HepG2 (cell line): Measurements from ENCODE around the gene DGKB. TPM values are rescaled to one million over a fixed set of nuclear protein-coding genes. Genes with fewer than 3 reads are reported as not detected.

ENCODE experiments used
- ATAC-seq: fragments of 200-7000 bp; cut with Tn5 transposase; 3 replicates; pipeline ENCODE4 v1.9.1; 2020; ENCODE audit warnings: mild to moderate bottlenecking, moderate library complexity
- BruUV-seq: library from RNA; stranded (reverse); fragments of 400-500 nt; replicated peaks from 2 replicates; lab custom pipeline; 2021; lab: Mats Ljungman, UMichigan
- CTCF ChIA-PET: fragments of 300-600 bp; formaldehyde crosslinking; extraction: SDS; loops from one replicate; lab custom pipeline; 2021; ENCODE audit warnings: low total read pairs, inconsistent platforms, low intra/inter-chr PET ratio; lab: Yijun Ruan, JAX
- POLR2A ChIA-PET: fragments of 350-600 bp; sonication (Branson Sonifier 250); formaldehyde crosslinking; loops from one replicate; lab custom pipeline; 2020; ENCODE audit warnings: antibody characterized with exemption, inconsistent platforms; lab: Yijun Ruan, JAX
- DNase-seq: peaks from one replicate; pipeline ENCODE4 v3.0.0-alpha.2; 2015; ENCODE audit warnings: low spot score
- FAIRE-seq: peaks from 3 replicates; lab custom pipeline; 2011; peaks lifted over from hg19 to GRCh38; lab: Jason Lieb, UNC
- H2AFZ ChIP-seq: one replicate; pipeline ENCODE4 v1.6.1; 2011; ENCODE audit warnings: low read length, inconsistent platforms
- H3K27ac ChIP-seq: fragments of 300-600 bp; 3 replicates; pipeline ENCODE4 v1.8.0; 2011; ENCODE audit warnings: mixed run types, mild to moderate bottlenecking, mixed read lengths, low read length, inconsistent platforms; ENCODE audit not compliant: insufficient read depth; ENCODE audit errors: extremely low read length
- H3K27me3 ChIP-seq, 2 experiments: fragments of 200-600 bp in 1 of 2; 2 replicates in 1 of 2; 3 replicates in 1 of 2; pipeline versions ENCODE4 v1.6.0 to v1.8.0; 2011; ENCODE audit warnings: low read length in 2 of 2, mild to moderate bottlenecking in 2 of 2, moderate library complexity in 2 of 2, inconsistent platforms in 1 of 2; ENCODE audit not compliant: insufficient read depth in 2 of 2, control insufficient read depth in 1 of 2
- H3K36me3 ChIP-seq, 2 experiments: fragments of 200-600 bp in 1 of 2; replicated peaks in 1 of 2; 2 replicates in 1 of 2; 3 replicates in 1 of 2; pipeline versions ENCODE4 v1.5.1 to v1.8.0; 2011; ENCODE audit warnings: low read length in 2 of 2, inconsistent platforms in 1 of 2; ENCODE audit not compliant: insufficient read depth in 2 of 2, control insufficient read depth in 1 of 2
- H3K4me1 ChIP-seq: 2 replicates; pipeline ENCODE4 v1.5.1; 2012; ENCODE audit warnings: low read length, inconsistent platforms; ENCODE audit not compliant: insufficient read depth
- H3K4me2 ChIP-seq: 2 replicates; pipeline ENCODE4 v1.6.0; 2011; ENCODE audit warnings: low read depth, low read length, inconsistent platforms
- H3K4me3 ChIP-seq, 3 experiments: fragments of 200-600 bp in 1 of 3; sonication (generic), shearing (Covaris generic) in 1 of 3; replicated peaks in 1 of 3; 2 replicates each; pipeline ENCODE4 v1.5.1; 2011 to 2016; ENCODE audit warnings: low read length in 3 of 3, inconsistent platforms in 2 of 3, low read depth in 2 of 3, mild to moderate bottlenecking in 2 of 3, control low read depth in 1 of 3, mixed read lengths in 1 of 3; ENCODE audit not compliant: insufficient read depth in 1 of 3
- H3K79me2 ChIP-seq: one replicate; pipeline ENCODE4 v1.6.1; 2011; ENCODE audit warnings: low read length, inconsistent platforms; ENCODE audit not compliant: insufficient read depth
- H3K9ac ChIP-seq: 2 replicates; pipeline ENCODE4 v1.6.0; 2011; ENCODE audit warnings: mild to moderate bottlenecking, low read depth, low read length, inconsistent platforms; ENCODE audit not compliant: insufficient read depth
- H3K9me3 ChIP-seq: 2 replicates; pipeline ENCODE4 v1.5.1; 2012; ENCODE audit warnings: mild to moderate bottlenecking, low read length
- H4K20me1 ChIP-seq: 2 replicates; pipeline ENCODE4 v1.6.0; 2011; ENCODE audit warnings: inconsistent platforms, mild to moderate bottlenecking, low read length, moderate library complexity; ENCODE audit not compliant: insufficient read depth
- ATF7-NPFF ChIP-seq: sonication (generic); formaldehyde crosslinking; IDR thresholded peaks from 2 replicates; pipeline ENCODE4 v1.8.1; 2023; ENCODE audit warnings: mild to moderate bottlenecking, low read depth, missing genetic modification reagents, moderate library complexity
- CREB3 ChIP-seq: sonication (generic); formaldehyde crosslinking; IDR thresholded peaks from 2 replicates; pipeline ENCODE4 v1.5.0; 2020; ENCODE audit warnings: missing genetic modification reagents
- FLYWCH1 ChIP-seq: sonication (generic); formaldehyde crosslinking; IDR thresholded peaks from 2 replicates; pipeline ENCODE4 v1.8.1; 2023; ENCODE audit warnings: mild to moderate bottlenecking, missing genetic modification reagents
- HMG20B ChIP-seq: conservative IDR thresholded peaks from 2 replicates; pipeline ENCODE4 v1.6.1; 2016; ENCODE audit warnings: missing genetic modification reagents, missing compliant biosample characterization
- MBD4 ChIP-seq: IDR thresholded peaks from 2 replicates; pipeline ENCODE4 v1.6.1; 2012; ENCODE audit warnings: low read length, inconsistent platforms, borderline replicate concordance
- RELA ChIP-seq: sonication (generic); formaldehyde crosslinking; IDR thresholded peaks from 2 replicates; pipeline ENCODE4 v1.4.0; 2020; ENCODE audit warnings: missing genetic modification reagents
- SMYD3 ChIP-seq: sonication (generic); formaldehyde crosslinking; IDR thresholded peaks from 2 replicates; pipeline ENCODE4 v1.8.1; 2023; ENCODE audit warnings: mild to moderate bottlenecking, missing genetic modification reagents
- TCF12 ChIP-seq, 2 experiments: fragments of 450-650 bp in 1 of 2; sonication (generic) in 1 of 2; formaldehyde crosslinking in 1 of 2; IDR thresholded peaks; 2 replicates each; pipeline versions ENCODE4 v1.6.1 to v1.8.0; 2017 to 2022; ENCODE audit warnings: antibody characterized with exemption in 1 of 2, mild to moderate bottlenecking in 1 of 2, missing genetic modification reagents in 1 of 2, moderate library complexity in 1 of 2
- ZBTB49 ChIP-seq: sonication (generic); formaldehyde crosslinking; IDR thresholded peaks from 2 replicates; pipeline ENCODE4 v1.4.0; 2020; ENCODE audit warnings: missing genetic modification reagents, borderline replicate concordance
- ZBTB7B ChIP-seq: sonication (generic); formaldehyde crosslinking; IDR thresholded peaks from 2 replicates; pipeline ENCODE4 v1.4.0; 2020; ENCODE audit warnings: missing genetic modification reagents
- ZC3H13 ChIP-seq: sonication (generic); formaldehyde crosslinking; IDR thresholded peaks from 2 replicates; pipeline ENCODE4 v1.8.1; 2023; ENCODE audit warnings: mild to moderate bottlenecking, missing genetic modification reagents, moderate library complexity
- ZNF225 ChIP-seq: sonication (generic); formaldehyde crosslinking; IDR thresholded peaks from 2 replicates; pipeline ENCODE4 v1.4.0; 2020; ENCODE audit warnings: mild to moderate bottlenecking, missing genetic modification reagents
- ZNF350 ChIP-seq: sonication (generic); formaldehyde crosslinking; IDR thresholded peaks from 2 replicates; pipeline ENCODE4 v1.4.0; 2020; ENCODE audit warnings: mild to moderate bottlenecking, low read depth, missing genetic modification reagents, borderline replicate concordance
- ZNF572 ChIP-seq: sonication (generic); formaldehyde crosslinking; IDR thresholded peaks from 2 replicates; pipeline ENCODE4 v1.5.1; 2020; ENCODE audit warnings: mild to moderate bottlenecking, missing genetic modification reagents
- ZNF780A ChIP-seq: sonication (generic); formaldehyde crosslinking; IDR thresholded peaks from 2 replicates; pipeline ENCODE4 v1.8.0; 2022; ENCODE audit warnings: mild to moderate bottlenecking, missing genetic modification reagents, moderate library complexity
- WGBS: methylation state at CpG from one replicate; pipeline ENCODE4 v1.1.6; 2017; ENCODE audit warnings: low lambda C conversion rate; 5-methylcytosine and 5-hydroxymethylcytosine counted together
- in situ Hi-C: cut with HindIII; loops from 2 replicates; pipeline ENCODE4 v1.10.0; 2017; ENCODE audit warnings: low pct_unique_long_range_greater_than_20kb; ENCODE audit not compliant: extremely low pct_ligation_motif_present
- intact Hi-C: fragments of 100-400 bp; cut with micrococcal nuclease; formaldehyde crosslinking; loops from one replicate; pipeline ENCODE4 v1.10.0; 2022; ENCODE audit not compliant: unreplicated experiment
- polyA plus RNA-seq, 8 experiments: library from polyadenylated mRNA; depleted of rRNA in 3 of 8; stranded (reverse) in 7 of 8; unstranded in 1 of 8; fragments of >200 nt; fragmentation: Illumina TruSeq in 4 of 8; extraction: Trizol in 4 of 8; gene quantifications; 2 replicates each; pipeline versions ENCODE4 v1.2.1 to v1.2.3, GENCODE V29; 2011 to 2016; ENCODE audit warnings: low read depth in 4 of 8, missing spikeins in 1 of 8, mixed read lengths in 1 of 8; ENCODE audit not compliant: insufficient read depth in 1 of 8
- total RNA-seq, 5 experiments: library from RNA; depleted of rRNA; stranded (reverse); fragments of >200 nt; fragmentation: Illumina TruSeq; extraction: Trizol; gene quantifications; 2 replicates each; pipeline ENCODE4 v1.2.3, GENCODE V29; 2016; ENCODE audit warnings: low read depth in 1 of 5

The DGKB gene
- total and polyA plus RNA-seq, 2 of the 13 experiments (the other 11 are each of a cell fraction or from before 2014, with no cell fraction given), result not detected

GRCh38 chr7:14673202-14673601 lies 229.3 kb downstream of the DGKB start (continued):
- TF ChIP-seq ZBTB49 (CRISPR knock-in tag), result no peak

GRCh38 chr7:14666913-14667312 lies 235.6 kb downstream of the DGKB start:
- no peaks in the 10 kb centered on the region for H3K36me3 ChIP-seq
- BruUV-seq, result no TSS peak
- no peak for ATAC-seq
- H3K4me1 ChIP-seq, result no peaks in the 10 kb centered on the region
- no peaks in the 10 kb centered on the region for H4K20me1 ChIP-seq
- intact Hi-C loops, result no loop called here
- H3K4me3 ChIP-seq, result no peak overlapping the region
- TF ChIP-seq ZNF780A (CRISPR knock-in tag) (no peak), TCF12 (IDR thresholded peaks at IDR 0.05) (no peak), TCF12 (CRISPR knock-in tag; IDR thresholded peaks at IDR 0.05) (no peak), MBD4 (no peak), ZNF572 (CRISPR knock-in tag) (no peak), ZC3H13 (no peak), ATF7-NPFF (no peak), ZBTB7B (CRISPR knock-in tag) (no peak), RELA (no peak), HMG20B (no peak), FLYWCH1 (CRISPR knock-in tag) (no peak), ZNF225 (CRISPR knock-in tag) (no peak), SMYD3 (CRISPR knock-in tag) (no peak), ZNF350 (CRISPR knock-in tag) (no peak), CREB3 (CRISPR knock-in tag) (no peak)
- 5% methylated on average over 2 of the region's 2 CpGs for WGBS
- H3K27me3 ChIP-seq, result no peaks in the 10 kb centered on the region
- H3K79me2 ChIP-seq, result no peaks in the 10 kb centered on the region
- no peak overlapping the region for H2AFZ ChIP-seq
- no peak for DNase-seq
- no peak for FAIRE-seq
- H3K4me2 ChIP-seq, result no peak overlapping the region
- CTCF ChIA-PET, result no interaction called here
- H3K27ac ChIP-seq, result no peak overlapping the region
- no peak overlapping the region for H3K9ac ChIP-seq
- peaks cover 66% of the 10 kb centered on the region for H3K9me3 ChIP-seq
- in situ Hi-C loops, result no loop called here
- POLR2A ChIA-PET, result no interaction called here
